ENCODE data around the gene HUNK.

HUNK gene

DNA sequence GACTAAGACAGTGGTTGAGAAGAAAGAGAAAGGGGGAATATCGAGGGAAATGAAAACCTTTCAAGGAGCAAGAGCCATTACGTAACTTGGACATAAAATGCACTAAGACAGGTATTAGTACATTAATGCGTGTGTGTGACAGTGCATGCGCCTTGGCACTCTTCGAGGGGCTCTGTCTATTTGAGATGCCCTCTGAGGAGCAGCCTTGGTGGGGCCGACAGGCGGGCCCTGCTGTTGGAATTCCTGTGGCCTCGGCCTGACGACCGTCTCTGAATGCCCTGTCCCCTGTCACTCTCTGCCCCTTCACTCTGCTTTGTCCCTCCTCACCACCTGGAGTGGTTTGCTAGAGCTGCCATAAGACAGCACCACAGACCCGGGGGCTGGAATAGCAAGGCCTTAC, 12.3 kb downstream of the HUNK start:
- in situ Hi-C loops (cut with HindIII; ENCODE audit: low pct_ligation_motif_present, low sequenced_read_pairs) = no loop called here
- no peaks in the 10 kb centered on the region for H3K36me3 ChIP-seq (replicated peaks)
- TF ChIP-seq CTCF (IDR thresholded peaks at IDR 0.05; ENCODE audit: low read depth, low read length, missing control alignments) = no peak
- H3K27me3 ChIP-seq (replicated peaks) = no peaks in the 10 kb centered on the region
- DNase-seq = no peak
- no peak overlapping the region for H3K27ac ChIP-seq
- no peak overlapping the region for H3K4me3 ChIP-seq (ENCODE audit: low read depth, low read length)

DNA sequence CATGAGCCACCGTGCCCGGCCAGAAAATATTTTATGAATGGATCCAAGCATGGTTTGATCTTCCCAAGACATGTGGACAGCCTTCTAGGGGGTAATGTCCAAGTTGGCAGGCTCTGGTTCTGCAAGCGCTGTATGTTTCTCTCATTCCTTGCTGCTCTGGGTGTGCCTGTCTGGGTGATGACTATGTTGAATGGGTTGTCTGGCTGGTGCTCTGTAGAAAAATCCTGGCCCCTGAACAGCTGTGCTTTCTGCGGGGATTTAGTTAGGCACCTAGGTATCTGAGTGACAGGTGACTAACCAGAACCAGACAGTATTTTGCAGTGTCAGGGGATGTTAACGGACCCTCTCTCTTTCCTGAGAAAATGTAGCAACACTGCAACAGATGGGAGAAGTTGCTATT, 14.1 kb downstream of the HUNK start:
- Histone ChIP-seq H3K27me3 (replicated peaks) (no peaks in the 10 kb centered on the region), H3K27ac (no peak overlapping the region), H3K36me3 (replicated peaks) (no peaks in the 10 kb centered on the region), H3K4me3 (ENCODE audit: low read depth, low read length) (no peak overlapping the region)
- in situ Hi-C loops (cut with HindIII; ENCODE audit: low pct_ligation_motif_present, low sequenced_read_pairs) = no loop called here
- no peak for TF ChIP-seq CTCF (IDR thresholded peaks at IDR 0.05; ENCODE audit: low read depth, low read length, missing control alignments)
- no peak for DNase-seq

GRCh38 chr21:31887391-31887841, 14.6 kb downstream of the HUNK start:
- no peak for TF ChIP-seq CTCF (IDR thresholded peaks at IDR 0.05; ENCODE audit: low read depth, low read length, missing control alignments)
- Histone ChIP-seq H3K27ac (no peak overlapping the region), H3K27me3 (replicated peaks) (no peaks in the 10 kb centered on the region), H3K4me3 (ENCODE audit: low read depth, low read length) (no peak overlapping the region), H3K36me3 (replicated peaks) (no peaks in the 10 kb centered on the region)
- no peak for DNase-seq
- in situ Hi-C loops (cut with HindIII; ENCODE audit: low pct_ligation_motif_present, low sequenced_read_pairs) = no loop called here

DNA sequence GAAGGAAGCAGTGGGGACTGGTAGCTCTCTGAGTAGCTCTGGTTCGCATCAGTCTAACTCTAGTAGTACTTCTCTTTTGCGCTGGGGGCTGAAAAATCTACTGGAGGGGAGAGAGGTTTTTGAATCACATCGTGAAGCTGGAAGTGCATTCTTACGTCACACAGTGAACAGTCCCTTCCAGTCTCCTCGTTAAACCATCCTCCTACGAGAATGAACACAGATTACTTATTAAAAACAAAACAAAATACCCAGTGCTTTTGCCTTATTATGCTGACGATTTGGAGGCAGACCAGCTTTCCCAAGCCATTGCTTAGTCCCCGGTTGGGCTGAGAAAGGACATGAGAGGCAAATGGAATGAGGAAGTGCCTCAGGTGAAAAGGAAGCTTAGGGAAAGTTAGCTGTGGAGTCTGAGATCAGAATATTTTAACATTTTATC, 16.1 kb downstream of the HUNK start:
- no peak for TF ChIP-seq CTCF (IDR thresholded peaks at IDR 0.05; ENCODE audit: low read depth, low read length, missing control alignments)
- in situ Hi-C loops (cut with HindIII; ENCODE audit: low pct_ligation_motif_present, low sequenced_read_pairs) = no loop called here

GRCh38 chr21:31889460-31889859, 16.6 kb downstream of the HUNK start:
- no peak overlapping the region for H3K27ac ChIP-seq
- no peak overlapping the region for H3K4me3 ChIP-seq (ENCODE audit: low read depth, low read length)
- H3K27me3 ChIP-seq (replicated peaks) = no peaks in the 10 kb centered on the region
- in situ Hi-C loops (cut with HindIII; ENCODE audit: low pct_ligation_motif_present, low sequenced_read_pairs) = no loop called here
- TF ChIP-seq CTCF (IDR thresholded peaks at IDR 0.05; ENCODE audit: low read depth, low read length, missing control alignments) = no peak
- no peak for DNase-seq
- H3K36me3 ChIP-seq (replicated peaks) = no peaks in the 10 kb centered on the region

More for the DNA sequence above, 16.1 kb downstream of the HUNK start:
- no peaks in the 10 kb centered on the region for H3K36me3 ChIP-seq (replicated peaks)
- no peaks in the 10 kb centered on the region for H3K27me3 ChIP-seq (replicated peaks)
- no peak for DNase-seq
- H3K27ac ChIP-seq = no peak overlapping the region
- no peak overlapping the region for H3K4me3 ChIP-seq (ENCODE audit: low read depth, low read length)

GRCh38 chr21:31892686-31893085, 19.9 kb downstream of the HUNK start:
- no peaks in the 10 kb centered on the region for H3K27me3 ChIP-seq (replicated peaks)
- no peak for DNase-seq
- no peaks in the 10 kb centered on the region for H3K36me3 ChIP-seq (replicated peaks)
- TF ChIP-seq CTCF (IDR thresholded peaks at IDR 0.05; ENCODE audit: low read depth, low read length, missing control alignments) = no peak
- no peak overlapping the region for H3K4me3 ChIP-seq (ENCODE audit: low read depth, low read length)
- no peak overlapping the region for H3K27ac ChIP-seq
- in situ Hi-C loops (cut with HindIII; ENCODE audit: low pct_ligation_motif_present, low sequenced_read_pairs) = no loop called here

Data from brain microvascular endothelial cell (primary cell).